Lung (tissue), 12 donors: ENCODE data around the gene OTX1. TPM values are rescaled to one million over a fixed set of nuclear protein-coding genes. Genes with fewer than 3 reads are reported as not detected.

Source experiments
- ATAC-seq: fragments of 200-7000 bp; cut with Tn5 transposase; one replicate; pipeline ENCODE4 v1.9.1; 2020; ENCODE audit warnings: moderate number of reproducible peaks; ENCODE audit not compliant: insufficient read depth, low FRiP score
- DNase-seq, 3 donors: peaks; one replicate each; pipeline ENCODE4 v3.0.0-alpha.2; 2013 to 2017
- H3K27ac ChIP-seq, 2 donors: one replicate each; pipeline ENCODE4 v1.5.1; 2013; ENCODE audit warnings: mild to moderate bottlenecking in 2 of 2, moderate library complexity in 2 of 2, control low read depth in 1 of 2, inconsistent platforms in 1 of 2, low read depth in 1 of 2, low read length in 1 of 2
- H3K27me3 ChIP-seq, 3 donors: one replicate each; pipeline ENCODE4 v1.5.1; 2013; ENCODE audit warnings: low read length in 2 of 3; ENCODE audit not compliant: control insufficient read depth in 3 of 3, insufficient read depth in 3 of 3
- H3K36me3 ChIP-seq, 4 donors: one replicate each; pipeline ENCODE4 v1.5.1; 2013; ENCODE audit warnings: low read length in 4 of 4, mild to moderate bottlenecking in 1 of 4, moderate library complexity in 1 of 4; ENCODE audit not compliant: control insufficient read depth in 4 of 4, insufficient read depth in 4 of 4
- H3K4me1 ChIP-seq, 5 donors: one replicate each; pipeline ENCODE4 v1.5.1; 2013; ENCODE audit warnings: low read length in 5 of 5, mild to moderate bottlenecking in 2 of 5, moderate library complexity in 1 of 5; ENCODE audit not compliant: control insufficient read depth in 5 of 5, insufficient read depth in 5 of 5
- H3K4me3 ChIP-seq: one replicate; pipeline ENCODE4 v1.5.1; 2013; ENCODE audit warnings: mild to moderate bottlenecking, control low read depth, moderate library complexity
- H3K9ac ChIP-seq, 2 donors: one replicate each; pipeline ENCODE4 v1.5.1; 2013; ENCODE audit warnings: low read length in 2 of 2, control low read depth in 1 of 2; ENCODE audit not compliant: insufficient read depth in 1 of 2
- H3K9me3 ChIP-seq, 4 donors: one replicate each; pipeline ENCODE4 v1.5.1; 2013; ENCODE audit warnings: low read length in 3 of 4, mild to moderate bottlenecking in 1 of 4, moderate library complexity in 1 of 4; ENCODE audit not compliant: control insufficient read depth in 4 of 4, insufficient read depth in 3 of 4
- WGBS, 2 donors: extraction: QIAGEN DNeasy Blood & Tissue Kit; methylation state at CpG; one replicate each; pipeline ENCODE4 v1.1.7; 2013; 5-methylcytosine and 5-hydroxymethylcytosine counted together
- polyA plus RNA-seq, 2 donors: library from polyadenylated mRNA; stranded (reverse); fragments of 200-250 nt; gene quantifications; one replicate each; pipeline ENCODE4 v1.2.1, GENCODE V29; 2013
- total RNA-seq, 2 donors: library from RNA; depleted of rRNA in 1 of 2; stranded (reverse); fragments of >200 nt in 1 of 2; gene quantifications; one replicate each; pipeline ENCODE4 v1.2.1, GENCODE V29; 2014 to 2021
- TF ChIP-seq, protein P1 (sequence below): IDR thresholded peaks from 2 replicates; pipeline ENCODE4 v1.5.1; 2012; ENCODE audit warnings: mild to moderate bottlenecking; ENCODE audit errors: control extremely low read depth, extremely low read depth
- donor health status: control.
- donor health status: control.
- donor health status: Bipolar disorder and iron deficiency.
- donor health status: healthy.
- donor health status: DM: yes; HTN: yes; CAD: no.

The OTX1 gene
- total and polyA plus RNA-seq, 4 donors, result 0.11 to 1.0 (median 0.34) TPM

DNA sequence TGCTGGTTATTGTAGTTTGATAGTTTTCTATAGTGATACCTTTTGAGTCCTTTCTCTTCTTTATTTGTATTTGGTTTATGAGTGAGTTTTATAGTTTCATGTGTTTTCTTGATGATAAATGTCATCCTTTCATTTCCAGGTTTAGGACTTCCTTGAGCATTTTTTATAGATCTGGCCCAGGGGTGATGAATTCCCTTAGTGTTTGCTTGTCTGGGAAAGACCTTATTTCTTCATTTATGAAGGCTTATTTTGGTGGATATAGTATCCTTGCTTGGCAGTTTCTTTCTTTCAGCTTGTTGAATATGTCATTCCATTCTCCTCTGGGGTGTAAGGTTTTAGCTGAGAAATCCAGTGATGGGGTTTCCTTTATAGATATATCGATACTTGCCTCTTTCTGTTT lies 53.9 kb downstream of the OTX1 start:
- Histone ChIP-seq H3K36me3 (no peaks in the 10 kb centered on the region), H3K4me1 (no peaks in the 10 kb centered on the region), H3K27me3 (no peaks in the 10 kb centered on the region), H3K27ac (no peak overlapping the region), H3K4me3 (no peak overlapping the region), H3K9me3 (peaks cover 2 to 16% (median 8%) of the 10 kb centered on the region in 4 donors), H3K9ac (no peak overlapping the region)
- ATAC-seq, result no peak
- TF ChIP-seq, protein P1, sequence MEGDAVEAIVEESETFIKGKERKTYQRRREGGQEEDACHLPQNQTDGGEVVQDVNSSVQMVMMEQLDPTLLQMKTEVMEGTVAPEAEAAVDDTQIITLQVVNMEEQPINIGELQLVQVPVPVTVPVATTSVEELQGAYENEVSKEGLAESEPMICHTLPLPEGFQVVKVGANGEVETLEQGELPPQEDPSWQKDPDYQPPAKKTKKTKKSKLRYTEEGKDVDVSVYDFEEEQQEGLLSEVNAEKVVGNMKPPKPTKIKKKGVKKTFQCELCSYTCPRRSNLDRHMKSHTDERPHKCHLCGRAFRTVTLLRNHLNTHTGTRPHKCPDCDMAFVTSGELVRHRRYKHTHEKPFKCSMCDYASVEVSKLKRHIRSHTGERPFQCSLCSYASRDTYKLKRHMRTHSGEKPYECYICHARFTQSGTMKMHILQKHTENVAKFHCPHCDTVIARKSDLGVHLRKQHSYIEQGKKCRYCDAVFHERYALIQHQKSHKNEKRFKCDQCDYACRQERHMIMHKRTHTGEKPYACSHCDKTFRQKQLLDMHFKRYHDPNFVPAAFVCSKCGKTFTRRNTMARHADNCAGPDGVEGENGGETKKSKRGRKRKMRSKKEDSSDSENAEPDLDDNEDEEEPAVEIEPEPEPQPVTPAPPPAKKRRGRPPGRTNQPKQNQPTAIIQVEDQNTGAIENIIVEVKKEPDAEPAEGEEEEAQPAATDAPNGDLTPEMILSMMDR, result no peak
- no peak for DNase-seq
- 98 to 100% methylated on average over 1 of the region's 1 CpG for WGBS, 2 donors
